IMR-90 (cell line): ENCODE measurements around the gene GRIA4. TPM values are rescaled to one million over a fixed set of nuclear protein-coding genes. Genes with fewer than 3 reads are reported as not detected.

Source experiments
- ATAC-seq: fragments of 200-7000 bp; cut with Tn5 transposase; 2 replicates; pipeline ENCODE4 v1.9.1; 2020; ENCODE audit warnings: low read depth, mild to moderate bottlenecking, moderate library complexity
- BruUV-seq: library from RNA; stranded (reverse); fragments of 400-500 nt; replicated peaks from 2 replicates; lab custom pipeline; 2021; lab: Mats Ljungman, UMichigan
- CTCF ChIA-PET: fragments of 300-600 bp; formaldehyde crosslinking; extraction: SDS; loops from one replicate; lab custom pipeline; 2021; ENCODE audit warnings: antibody characterized with exemption; lab: Yijun Ruan, JAX
- POLR2A ChIA-PET: fragments of 300-600 bp; sonication (Branson Sonifier 250); formaldehyde crosslinking; loops from one replicate; lab custom pipeline; 2022; ENCODE audit warnings: antibody characterized with exemption; ENCODE audit not compliant: unreplicated experiment; lab: Charles Lee
- DNase-seq: peaks from one replicate; pipeline ENCODE4 v3.0.0; 2013
- H2AFZ ChIP-seq: replicated peaks from 2 replicates; pipeline ENCODE3; 2013; ENCODE audit warnings: low read length, mild to moderate bottlenecking; ENCODE audit not compliant: poor library complexity
- H2AK5ac ChIP-seq: 2 replicates; pipeline ENCODE4 v1.6.1; 2013; ENCODE audit warnings: low read depth, low read length, inconsistent platforms
- H2AK9ac ChIP-seq: replicated peaks from 2 replicates; pipeline ENCODE3; 2013; ENCODE audit warnings: mild to moderate bottlenecking, low read depth, low read length, moderate library complexity; ENCODE audit not compliant: poor library complexity
- H2BK120ac ChIP-seq: 2 replicates; pipeline ENCODE4 v1.6.1; 2013; ENCODE audit warnings: low read depth, low read length, inconsistent platforms
- H2BK15ac ChIP-seq: 3 replicates; pipeline ENCODE4 v1.6.1; 2013; ENCODE audit warnings: low read depth, low read length, inconsistent platforms
- H2BK20ac ChIP-seq: 2 replicates; pipeline ENCODE4 v1.6.1; 2013; ENCODE audit warnings: low read depth, mild to moderate bottlenecking, inconsistent platforms, low read length, moderate library complexity
- H2BK5ac ChIP-seq: 2 replicates; pipeline ENCODE4 v1.6.1; 2013; ENCODE audit warnings: mild to moderate bottlenecking, low read depth, low read length, inconsistent platforms; ENCODE audit not compliant: poor library complexity, severe bottlenecking
- H3K14ac ChIP-seq: replicated peaks from 2 replicates; pipeline ENCODE4 v1.6.1; 2013; ENCODE audit warnings: low read depth, low read length, inconsistent platforms
- H3K18ac ChIP-seq: 2 replicates; pipeline ENCODE4 v1.6.1; 2013; ENCODE audit warnings: low read depth, low read length, control low read depth
- H3K23ac ChIP-seq: 2 replicates; pipeline ENCODE4 v1.6.1; 2013; ENCODE audit warnings: low read depth, low read length, inconsistent platforms
- H3K27ac ChIP-seq: 2 replicates; pipeline ENCODE4 v1.5.1; 2013; ENCODE audit warnings: mild to moderate bottlenecking, control low read depth, low read length; ENCODE audit not compliant: insufficient read depth
- H3K27me3 ChIP-seq: 2 replicates; pipeline ENCODE4 v1.6.1; 2013; ENCODE audit warnings: low read length; ENCODE audit not compliant: control insufficient read depth, insufficient read depth
- H3K36me3 ChIP-seq: 2 replicates; pipeline ENCODE4 v1.6.1; 2013; ENCODE audit warnings: low read length, mixed read lengths; ENCODE audit not compliant: control insufficient read depth, insufficient read depth
- H3K4ac ChIP-seq: 2 replicates; pipeline ENCODE4 v1.6.1; 2013; ENCODE audit warnings: low read depth, low read length, inconsistent platforms
- H3K4me1 ChIP-seq: 2 replicates; pipeline ENCODE4 v1.6.1; 2013; ENCODE audit warnings: low read length, mixed read lengths; ENCODE audit not compliant: control insufficient read depth, insufficient read depth
- H3K4me2 ChIP-seq: 2 replicates; pipeline ENCODE4 v1.6.1; 2013; ENCODE audit warnings: low read depth, mild to moderate bottlenecking, control low read depth, low read length, moderate library complexity
- H3K4me3 ChIP-seq: 2 replicates; pipeline ENCODE4 v1.5.1; 2013; ENCODE audit warnings: low read depth, mild to moderate bottlenecking, control low read depth, low read length, moderate library complexity; ENCODE audit not compliant: insufficient read depth
- H3K56ac ChIP-seq: 2 replicates; pipeline ENCODE4 v1.6.1; 2013; ENCODE audit warnings: low read length, inconsistent platforms; ENCODE audit not compliant: insufficient read depth; ENCODE audit errors: extremely low read depth
- H3K79me1 ChIP-seq, 2 experiments: 2 replicates each; pipeline ENCODE4 v1.6.1; 2013; ENCODE audit warnings: low read length in 2 of 2, inconsistent platforms in 1 of 2, low read depth in 1 of 2
- H3K9ac ChIP-seq: 2 replicates; pipeline ENCODE4 v1.6.1; 2013; ENCODE audit warnings: low read depth, low read length, control low read depth
- H3K9me1 ChIP-seq: 2 replicates; pipeline ENCODE4 v1.6.1; 2013; ENCODE audit warnings: low read length, inconsistent platforms; ENCODE audit not compliant: insufficient read depth
- H3K9me3 ChIP-seq: 2 replicates; pipeline ENCODE4 v1.6.1; 2013; ENCODE audit warnings: low read length; ENCODE audit not compliant: control insufficient read depth, insufficient read depth
- H4K20me1 ChIP-seq: 2 replicates; pipeline ENCODE4 v1.6.1; 2013; ENCODE audit warnings: low read length, inconsistent platforms; ENCODE audit not compliant: insufficient read depth
- H4K5ac ChIP-seq: 2 replicates; pipeline ENCODE4 v1.6.1; 2013; ENCODE audit warnings: mild to moderate bottlenecking, low read depth, low read length, control low read depth
- H4K8ac ChIP-seq, 2 experiments: 2 replicates each; pipeline ENCODE4 v1.6.1; 2013; ENCODE audit warnings: low read depth in 2 of 2, low read length in 2 of 2, control low read depth in 1 of 2, inconsistent platforms in 1 of 2
- H4K91ac ChIP-seq: 2 replicates; pipeline ENCODE4 v1.6.1; 2013; ENCODE audit warnings: low read depth, low read length, inconsistent platforms; ENCODE audit not compliant: insufficient read depth
- BHLHE40 ChIP-seq: fragments of 150-350 bp; IDR thresholded peaks from 2 replicates; pipeline ENCODE4 v1.6.1; 2016; ENCODE audit warnings: mild to moderate bottlenecking, low read depth, low read length
- CEBPB ChIP-seq: IDR thresholded peaks from 2 replicates; pipeline ENCODE4 v1.6.1; 2012; ENCODE audit warnings: low read depth, low read length, improper control_type of control experiment
- CHD1 ChIP-seq: IDR thresholded peaks from 2 replicates; pipeline ENCODE4 v1.6.1; 2012; ENCODE audit warnings: low read depth, low read length, improper control_type of control experiment
- CTCF ChIP-seq: conservative IDR thresholded peaks from 2 replicates; pipeline ENCODE4 v1.5.1; 2012; ENCODE audit warnings: mild to moderate bottlenecking, low read depth, low read length, improper control_type of control experiment
- ELK1 ChIP-seq: fragments of 150-350 bp; IDR thresholded peaks from 2 replicates; pipeline ENCODE4 v1.6.1; 2016; ENCODE audit warnings: low read depth, mild to moderate bottlenecking, low read length, moderate library complexity, borderline replicate concordance
- FOS ChIP-seq: fragments of 150-350 bp; IDR thresholded peaks from 2 replicates; pipeline ENCODE4 v1.6.1; 2016; ENCODE audit warnings: low read depth, low read length
- MAFK ChIP-seq: IDR thresholded peaks from 2 replicates; pipeline ENCODE4 v1.6.1; 2012; ENCODE audit warnings: low read depth, low read length, improper control_type of control experiment
- MAZ ChIP-seq: IDR thresholded peaks from 2 replicates; pipeline ENCODE4 v1.6.1; 2012; ENCODE audit warnings: low read depth, mild to moderate bottlenecking, low read length, improper control_type of control experiment, moderate library complexity, borderline replicate concordance
- MXI1 ChIP-seq: IDR thresholded peaks from 2 replicates; pipeline ENCODE4 v1.6.1; 2012; ENCODE audit warnings: low read depth, mild to moderate bottlenecking, low read length, moderate library complexity, borderline replicate concordance
- NFE2L2 ChIP-seq: fragments of 150-350 bp; IDR thresholded peaks from 2 replicates; pipeline ENCODE4 v1.6.1; 2016; ENCODE audit warnings: low read depth, mild to moderate bottlenecking, low read length
- POLR2A ChIP-seq: IDR thresholded peaks from 2 replicates; pipeline ENCODE4 v1.6.1; 2012; ENCODE audit warnings: mild to moderate bottlenecking, low read depth, low read length
- RAD21 ChIP-seq: IDR thresholded peaks from 2 replicates; pipeline ENCODE4 v1.6.1; 2012; ENCODE audit warnings: low read length, improper control_type of control experiment
- RCOR1 ChIP-seq: IDR thresholded peaks from 2 replicates; pipeline ENCODE4 v1.6.1; 2012; ENCODE audit warnings: mild to moderate bottlenecking, low read length, improper control_type of control experiment; ENCODE audit not compliant: insufficient replicate concordance
- RFX5 ChIP-seq: IDR thresholded peaks from 2 replicates; pipeline ENCODE4 v1.8.0; 2012; ENCODE audit warnings: low read depth, mild to moderate bottlenecking, low read length, moderate library complexity
- SMC3 ChIP-seq: fragments of 150-350 bp; IDR thresholded peaks from 2 replicates; pipeline ENCODE4 v1.6.1; 2016; ENCODE audit warnings: low read depth, mild to moderate bottlenecking, antibody characterized with exemption, low read length, moderate library complexity
- WGBS, 2 experiments: methylation state at CpG; one replicate each; pipeline versions ENCODE4 v1.1.5 to v1.1.7; 2013; ENCODE audit warnings: missing lambda C conversion rate in 2 of 2; ENCODE audit not compliant: insufficient read length in 1 of 2; ENCODE audit errors: extremely low coverage in 2 of 2; 5-methylcytosine and 5-hydroxymethylcytosine counted together
- dilution Hi-C: fragments of 300-500 bp; cut with HindIII; formaldehyde crosslinking; loops from one replicate; pipeline ENCODE4 v1.14.3; 2018; ENCODE audit warnings: low sequenced_read_pairs; ENCODE audit not compliant: unreplicated experiment
- in situ Hi-C: fragments of 300-500 bp; cut with MboI; formaldehyde crosslinking; loops from 3 replicates; pipeline ENCODE4 v1.14.3; 2019; ENCODE audit warnings: low sequenced_read_pairs, inconsistent platforms, mixed read lengths
- intact Hi-C: fragments of 100-400 bp; cut with micrococcal nuclease; formaldehyde crosslinking; loops from 2 replicates; pipeline ENCODE4 v1.10.0; 2022
- polyA plus RNA-seq, 3 experiments: library from polyadenylated mRNA; depleted of rRNA; stranded (reverse); fragments of >200 nt; gene quantifications; 2 replicates each; pipeline ENCODE4 v1.2.3, GENCODE V29; 2012; ENCODE audit warnings: low replicate concordance in 1 of 3
- total RNA-seq: library from RNA; depleted of rRNA; stranded (reverse); fragments of >200 nt; gene quantifications from 2 replicates; pipeline ENCODE4 v1.2.3, GENCODE V29; 2012
- TF ChIP-seq, protein P1 (sequence below): fragments of 150-350 bp; IDR thresholded peaks from 2 replicates; pipeline ENCODE4 v1.6.1; 2017; ENCODE audit warnings: mild to moderate bottlenecking, antibody characterized with exemption, low read length, low read depth

The GRIA4 gene
- total and polyA plus RNA-seq, 2 of the 4 experiments (the other 2 are of a cell fraction), result 0.36 to 1.0 TPM

- dilution Hi-C loops, result no loop called here
- POLR2A ChIA-PET, result no interaction called here
- peaks cover 5% of the 10 kb centered on the region for H3K36me3 ChIP-seq
- H3K4me1 ChIP-seq, result peaks cover 4% of the 10 kb centered on the region
- intact Hi-C loops, result no loop called here
- H3K9ac ChIP-seq, result no peak overlapping the region
- ATAC-seq (no peak; the same call in 1 of the 2 replicates), DNase-seq (no peak)
- in situ Hi-C loops, result no loop called here
- H2BK120ac ChIP-seq, result 0 out of 2 replicates have a peak overlapping the region, but pooled peaks have one; percentile 1
- H2AK5ac ChIP-seq, result no peak overlapping the region
- H2BK20ac ChIP-seq, result 0 out of 2 replicates have a peak overlapping the region, but pooled peaks have one; percentile 5
- H3K9me3 ChIP-seq, result no peaks in the 10 kb centered on the region; the same call in 1 of the 2 replicates
- no peaks in the 10 kb centered on the region for H3K79me1 ChIP-seq
- peak overlapping the region; percentile 94 for H2BK5ac ChIP-seq
- TF ChIP-seq MAZ, result no peak
- no peak for TF ChIP-seq FOS
- no peak for TF ChIP-seq RCOR1
- TF ChIP-seq MXI1, result no peak
- TF ChIP-seq POLR2A, result no peak
- no peak for TF ChIP-seq CHD1
- TF ChIP-seq NFE2L2, result no peak
- no peak for TF ChIP-seq SMC3
- TF ChIP-seq RAD21, result no peak
- TF ChIP-seq, protein P1, sequence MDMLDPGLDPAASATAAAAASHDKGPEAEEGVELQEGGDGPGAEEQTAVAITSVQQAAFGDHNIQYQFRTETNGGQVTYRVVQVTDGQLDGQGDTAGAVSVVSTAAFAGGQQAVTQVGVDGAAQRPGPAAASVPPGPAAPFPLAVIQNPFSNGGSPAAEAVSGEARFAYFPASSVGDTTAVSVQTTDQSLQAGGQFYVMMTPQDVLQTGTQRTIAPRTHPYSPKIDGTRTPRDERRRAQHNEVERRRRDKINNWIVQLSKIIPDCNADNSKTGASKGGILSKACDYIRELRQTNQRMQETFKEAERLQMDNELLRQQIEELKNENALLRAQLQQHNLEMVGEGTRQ, result no peak
- no peak for TF ChIP-seq BHLHE40
- TF ChIP-seq ELK1, result no peak
- no peak for TF ChIP-seq CTCF
- TF ChIP-seq RFX5, result no peak
- TF ChIP-seq CEBPB, result no peak
- TF ChIP-seq MAFK, result no peak
- no TSS peak for BruUV-seq
- no peak overlapping the region for H3K4me3 ChIP-seq
- no peak overlapping the region for H3K4me2 ChIP-seq
- no peak overlapping the region; the same call in 1 of the 2 replicates for H4K5ac ChIP-seq
- CTCF ChIA-PET, result interaction anchor here (1.2 kb wide), 1 partner anchor 1690 kb away, joined by 3 read pairs; no protein-coding TSS in a partner anchor
- WGBS, 2 experiments, result no CpG with 5 or more reads among the region's 4 CpGs
- no peak overlapping the region for H3K27ac ChIP-seq
- peak overlapping the region; percentile 81; the same call in 1 of the 2 replicates for H3K18ac ChIP-seq
- H3K14ac ChIP-seq, result peak overlapping the region; percentile 55; the same call in 1 of the 2 replicates
- no peaks in the 10 kb centered on the region for H4K20me1 ChIP-seq
- H3K9me1 ChIP-seq, result peaks cover 8% of the 10 kb centered on the region; the same call in 1 of the 2 replicates
- no peak overlapping the region; the same call in 1 of the 2 replicates for H4K91ac ChIP-seq
- no peak overlapping the region for H3K23ac ChIP-seq
- no peak overlapping the region for H2AK9ac ChIP-seq
- no peaks in the 10 kb centered on the region for H3K27me3 ChIP-seq
- H3K4ac ChIP-seq, result no peak overlapping the region
- H2AFZ ChIP-seq, result no peak overlapping the region
- no peak overlapping the region for H2BK15ac ChIP-seq
- H4K8ac ChIP-seq, result no peak overlapping the region
- no peak overlapping the region for H3K56ac ChIP-seq
Observed at GRCh38 chr11:105991888-105992287, 382.0 kb downstream of the GRIA4 start.
